IMR-90 (cell line): ENCODE results near the gene ITGB4. TPM values are rescaled to one million over a fixed set of nuclear protein-coding genes. Genes with fewer than 3 reads are reported as not detected.

Experiments
- ATAC-seq: fragments of 200-7000 bp; cut with Tn5 transposase; 2 replicates; pipeline ENCODE4 v1.9.1; 2020; ENCODE audit warnings: low read depth, mild to moderate bottlenecking, moderate library complexity
- BruUV-seq: library from RNA; stranded (reverse); fragments of 400-500 nt; replicated peaks from 2 replicates; lab custom pipeline; 2021; lab: Mats Ljungman, UMichigan
- CTCF ChIA-PET: fragments of 300-600 bp; formaldehyde crosslinking; extraction: SDS; loops from one replicate; lab custom pipeline; 2021; ENCODE audit warnings: antibody characterized with exemption; lab: Yijun Ruan, JAX
- POLR2A ChIA-PET: fragments of 300-600 bp; sonication (Branson Sonifier 250); formaldehyde crosslinking; loops from one replicate; lab custom pipeline; 2022; ENCODE audit warnings: antibody characterized with exemption; ENCODE audit not compliant: unreplicated experiment; lab: Charles Lee
- DNase-seq: peaks from one replicate; pipeline ENCODE4 v3.0.0; 2013
- H2AFZ ChIP-seq: replicated peaks from 2 replicates; pipeline ENCODE3; 2013; ENCODE audit warnings: low read length, mild to moderate bottlenecking; ENCODE audit not compliant: poor library complexity
- H2AK5ac ChIP-seq: 2 replicates; pipeline ENCODE4 v1.6.1; 2013; ENCODE audit warnings: low read depth, low read length, inconsistent platforms
- H2AK9ac ChIP-seq: replicated peaks from 2 replicates; pipeline ENCODE3; 2013; ENCODE audit warnings: mild to moderate bottlenecking, low read depth, low read length, moderate library complexity; ENCODE audit not compliant: poor library complexity
- H2BK120ac ChIP-seq: 2 replicates; pipeline ENCODE4 v1.6.1; 2013; ENCODE audit warnings: low read depth, low read length, inconsistent platforms
- H2BK15ac ChIP-seq: 3 replicates; pipeline ENCODE4 v1.6.1; 2013; ENCODE audit warnings: low read depth, low read length, inconsistent platforms
- H2BK20ac ChIP-seq: 2 replicates; pipeline ENCODE4 v1.6.1; 2013; ENCODE audit warnings: low read depth, mild to moderate bottlenecking, inconsistent platforms, low read length, moderate library complexity
- H2BK5ac ChIP-seq: 2 replicates; pipeline ENCODE4 v1.6.1; 2013; ENCODE audit warnings: mild to moderate bottlenecking, low read depth, low read length, inconsistent platforms; ENCODE audit not compliant: poor library complexity, severe bottlenecking
- H3K14ac ChIP-seq: replicated peaks from 2 replicates; pipeline ENCODE4 v1.6.1; 2013; ENCODE audit warnings: low read depth, low read length, inconsistent platforms
- H3K18ac ChIP-seq: 2 replicates; pipeline ENCODE4 v1.6.1; 2013; ENCODE audit warnings: low read depth, low read length, control low read depth
- H3K23ac ChIP-seq: 2 replicates; pipeline ENCODE4 v1.6.1; 2013; ENCODE audit warnings: low read depth, low read length, inconsistent platforms
- H3K27ac ChIP-seq: 2 replicates; pipeline ENCODE4 v1.5.1; 2013; ENCODE audit warnings: mild to moderate bottlenecking, control low read depth, low read length; ENCODE audit not compliant: insufficient read depth
- H3K27me3 ChIP-seq: 2 replicates; pipeline ENCODE4 v1.6.1; 2013; ENCODE audit warnings: low read length; ENCODE audit not compliant: control insufficient read depth, insufficient read depth
- H3K36me3 ChIP-seq: 2 replicates; pipeline ENCODE4 v1.6.1; 2013; ENCODE audit warnings: low read length, mixed read lengths; ENCODE audit not compliant: control insufficient read depth, insufficient read depth
- H3K4ac ChIP-seq: 2 replicates; pipeline ENCODE4 v1.6.1; 2013; ENCODE audit warnings: low read depth, low read length, inconsistent platforms
- H3K4me1 ChIP-seq: 2 replicates; pipeline ENCODE4 v1.6.1; 2013; ENCODE audit warnings: low read length, mixed read lengths; ENCODE audit not compliant: control insufficient read depth, insufficient read depth
- H3K4me2 ChIP-seq: 2 replicates; pipeline ENCODE4 v1.6.1; 2013; ENCODE audit warnings: low read depth, mild to moderate bottlenecking, control low read depth, low read length, moderate library complexity
- H3K4me3 ChIP-seq: 2 replicates; pipeline ENCODE4 v1.5.1; 2013; ENCODE audit warnings: low read depth, mild to moderate bottlenecking, control low read depth, low read length, moderate library complexity; ENCODE audit not compliant: insufficient read depth
- H3K56ac ChIP-seq: 2 replicates; pipeline ENCODE4 v1.6.1; 2013; ENCODE audit warnings: low read length, inconsistent platforms; ENCODE audit not compliant: insufficient read depth; ENCODE audit errors: extremely low read depth
- H3K79me1 ChIP-seq, 2 experiments: 2 replicates each; pipeline ENCODE4 v1.6.1; 2013; ENCODE audit warnings: low read length in 2 of 2, inconsistent platforms in 1 of 2, low read depth in 1 of 2
- H3K9ac ChIP-seq: 2 replicates; pipeline ENCODE4 v1.6.1; 2013; ENCODE audit warnings: low read depth, low read length, control low read depth
- H3K9me1 ChIP-seq: 2 replicates; pipeline ENCODE4 v1.6.1; 2013; ENCODE audit warnings: low read length, inconsistent platforms; ENCODE audit not compliant: insufficient read depth
- H3K9me3 ChIP-seq: 2 replicates; pipeline ENCODE4 v1.6.1; 2013; ENCODE audit warnings: low read length; ENCODE audit not compliant: control insufficient read depth, insufficient read depth
- H4K20me1 ChIP-seq: 2 replicates; pipeline ENCODE4 v1.6.1; 2013; ENCODE audit warnings: low read length, inconsistent platforms; ENCODE audit not compliant: insufficient read depth
- H4K5ac ChIP-seq: 2 replicates; pipeline ENCODE4 v1.6.1; 2013; ENCODE audit warnings: mild to moderate bottlenecking, low read depth, low read length, control low read depth
- H4K8ac ChIP-seq, 2 experiments: 2 replicates each; pipeline ENCODE4 v1.6.1; 2013; ENCODE audit warnings: low read depth in 2 of 2, low read length in 2 of 2, control low read depth in 1 of 2, inconsistent platforms in 1 of 2
- H4K91ac ChIP-seq: 2 replicates; pipeline ENCODE4 v1.6.1; 2013; ENCODE audit warnings: low read depth, low read length, inconsistent platforms; ENCODE audit not compliant: insufficient read depth
- CEBPB ChIP-seq: IDR thresholded peaks from 2 replicates; pipeline ENCODE4 v1.6.1; 2012; ENCODE audit warnings: low read depth, low read length, improper control_type of control experiment
- CHD1 ChIP-seq: IDR thresholded peaks from 2 replicates; pipeline ENCODE4 v1.6.1; 2012; ENCODE audit warnings: low read depth, low read length, improper control_type of control experiment
- FOS ChIP-seq: fragments of 150-350 bp; IDR thresholded peaks from 2 replicates; pipeline ENCODE4 v1.6.1; 2016; ENCODE audit warnings: low read depth, low read length
- MAFK ChIP-seq: IDR thresholded peaks from 2 replicates; pipeline ENCODE4 v1.6.1; 2012; ENCODE audit warnings: low read depth, low read length, improper control_type of control experiment
- MAZ ChIP-seq: IDR thresholded peaks from 2 replicates; pipeline ENCODE4 v1.6.1; 2012; ENCODE audit warnings: low read depth, mild to moderate bottlenecking, low read length, improper control_type of control experiment, moderate library complexity, borderline replicate concordance
- POLR2A ChIP-seq: IDR thresholded peaks from 2 replicates; pipeline ENCODE4 v1.6.1; 2012; ENCODE audit warnings: mild to moderate bottlenecking, low read depth, low read length
- RAD21 ChIP-seq: IDR thresholded peaks from 2 replicates; pipeline ENCODE4 v1.6.1; 2012; ENCODE audit warnings: low read length, improper control_type of control experiment
- RCOR1 ChIP-seq: IDR thresholded peaks from 2 replicates; pipeline ENCODE4 v1.6.1; 2012; ENCODE audit warnings: mild to moderate bottlenecking, low read length, improper control_type of control experiment; ENCODE audit not compliant: insufficient replicate concordance
- RFX5 ChIP-seq: IDR thresholded peaks from 2 replicates; pipeline ENCODE4 v1.8.0; 2012; ENCODE audit warnings: low read depth, mild to moderate bottlenecking, low read length, moderate library complexity
- SMC3 ChIP-seq: fragments of 150-350 bp; IDR thresholded peaks from 2 replicates; pipeline ENCODE4 v1.6.1; 2016; ENCODE audit warnings: low read depth, mild to moderate bottlenecking, antibody characterized with exemption, low read length, moderate library complexity
- WGBS, 2 experiments: methylation state at CpG; one replicate each; pipeline versions ENCODE4 v1.1.5 to v1.1.7; 2013; ENCODE audit warnings: missing lambda C conversion rate in 2 of 2; ENCODE audit not compliant: insufficient read length in 1 of 2; ENCODE audit errors: extremely low coverage in 2 of 2; 5-methylcytosine and 5-hydroxymethylcytosine counted together
- dilution Hi-C: fragments of 300-500 bp; cut with HindIII; formaldehyde crosslinking; loops from one replicate; pipeline ENCODE4 v1.14.3; 2018; ENCODE audit warnings: low sequenced_read_pairs; ENCODE audit not compliant: unreplicated experiment
- in situ Hi-C: fragments of 300-500 bp; cut with MboI; formaldehyde crosslinking; loops from 3 replicates; pipeline ENCODE4 v1.14.3; 2019; ENCODE audit warnings: low sequenced_read_pairs, inconsistent platforms, mixed read lengths
- intact Hi-C: fragments of 100-400 bp; cut with micrococcal nuclease; formaldehyde crosslinking; loops from 2 replicates; pipeline ENCODE4 v1.10.0; 2022
- polyA plus RNA-seq, 3 experiments: library from polyadenylated mRNA; depleted of rRNA; stranded (reverse); fragments of >200 nt; gene quantifications; 2 replicates each; pipeline ENCODE4 v1.2.3, GENCODE V29; 2012; ENCODE audit warnings: low replicate concordance in 1 of 3
- total RNA-seq: library from RNA; depleted of rRNA; stranded (reverse); fragments of >200 nt; gene quantifications from 2 replicates; pipeline ENCODE4 v1.2.3, GENCODE V29; 2012
- TF ChIP-seq, protein P1 (sequence below): conservative IDR thresholded peaks from 2 replicates; pipeline ENCODE4 v1.5.1; 2012; ENCODE audit warnings: mild to moderate bottlenecking, low read depth, low read length, improper control_type of control experiment
- TF ChIP-seq, protein P2 (sequence below): fragments of 150-350 bp; IDR thresholded peaks from 2 replicates; pipeline ENCODE4 v1.6.1; 2016; ENCODE audit warnings: low read depth, mild to moderate bottlenecking, low read length, moderate library complexity, borderline replicate concordance
- TF ChIP-seq, protein P3 (sequence below): fragments of 150-350 bp; IDR thresholded peaks from 2 replicates; pipeline ENCODE4 v1.6.1; 2017; ENCODE audit warnings: mild to moderate bottlenecking, antibody characterized with exemption, low read length, low read depth

ITGB4 gene
- total and polyA plus RNA-seq, 2 of the 4 experiments (the other 2 are of a cell fraction) = under 0.01 to 0.27 TPM

DNA sequence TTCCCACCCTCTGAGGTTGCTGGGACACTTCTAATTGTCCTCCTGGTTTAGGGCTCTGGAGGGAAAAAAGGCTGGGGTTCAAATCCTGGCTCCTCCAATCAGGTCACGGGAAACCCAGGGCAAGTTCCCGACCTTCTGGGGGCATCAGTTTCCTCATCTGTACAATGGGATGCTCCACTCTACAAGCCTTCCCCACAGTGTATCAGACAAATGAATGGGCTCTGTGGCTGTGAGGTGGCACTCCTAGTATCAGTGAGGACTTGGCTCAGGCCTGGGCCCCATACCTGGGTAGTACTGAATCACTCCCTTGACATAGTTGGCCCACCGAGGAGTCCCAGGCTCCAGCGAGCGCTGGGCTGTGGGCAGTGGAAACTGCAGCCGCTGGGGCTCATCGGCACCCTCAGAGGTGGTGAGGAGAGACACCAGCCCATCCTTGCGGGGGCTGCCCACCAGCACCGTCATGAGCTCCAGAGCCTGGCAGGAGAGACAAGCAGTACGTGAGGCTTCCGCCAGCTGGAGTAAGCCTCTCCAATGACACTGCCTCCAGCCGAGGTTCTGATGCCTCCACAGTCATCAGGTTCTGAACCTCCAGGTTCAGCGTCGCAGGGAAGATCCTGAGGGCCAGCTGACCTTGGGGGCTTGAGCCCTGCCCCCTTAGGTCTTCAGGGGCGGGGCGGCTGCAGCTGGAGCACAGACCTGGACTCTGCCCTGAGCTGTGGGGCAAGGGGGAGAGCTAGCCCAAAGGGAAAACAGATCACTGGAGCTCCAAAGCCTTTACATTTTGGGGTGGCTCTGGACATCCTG, 42.6 kb downstream of the ITGB4 start:
- Histone ChIP-seq H2BK5ac (no peak overlapping the region), H4K5ac (no peak overlapping the region), H4K20me1 (no peaks in the 10 kb centered on the region), H3K56ac (peak overlapping the region; percentile 28; the same call in 1 of the 2 replicates), H3K27ac (no peak overlapping the region; the same call in 1 of the 2 replicates), H3K4me2 (peak overlapping the region; percentile 84), H3K14ac (peak overlapping the region; percentile 87), H3K4me3 (peak overlapping the region; percentile 55), H3K9me1 (peaks cover 10% of the 10 kb centered on the region; the same call in 1 of the 2 replicates), H3K79me1 (peaks cover 5 to 12% of the 10 kb centered on the region in 2 experiments; a peak in 3 of 4 replicates), H3K4me1 (peaks cover 7% of the 10 kb centered on the region), H3K18ac (no peak overlapping the region), H3K27me3 (no peaks in the 10 kb centered on the region), H2AK5ac (peak overlapping the region; percentile 66; the same call in 1 of the 2 replicates), H3K9me3 (no peaks in the 10 kb centered on the region), H2BK120ac (0 out of 2 replicates have a peak overlapping the region, but pooled peaks have one; percentile 11), H4K8ac (peak overlapping the region; percentile 25 to 83; a peak in 3 of 4 replicates), H2AK9ac (peak overlapping the region; percentile 94), H3K36me3 (no peaks in the 10 kb centered on the region), H2AFZ (peak overlapping the region; percentile 95), H2BK15ac (no peak overlapping the region), H3K9ac (peak overlapping the region; percentile 62), H3K4ac (peak overlapping the region; percentile 64; the same call in 1 of the 2 replicates), H2BK20ac (no peak overlapping the region), H3K23ac (peak overlapping the region; percentile 13; the same call in 1 of the 2 replicates), H4K91ac (peak overlapping the region; percentile 17; the same call in 1 of the 2 replicates)
- WGBS, 2 experiments = 46% methylated on average over 7 of the region's 16 CpGs; no CpG with 5 or more reads in 1 of the 2 experiments
- BruUV-seq = no TSS peak
- ATAC-seq (no peak), DNase-seq (no peak)
- POLR2A ChIA-PET = no interaction called here
- dilution Hi-C loops = no loop called here
- intact Hi-C loops = no loop called here
- CTCF ChIA-PET = interaction anchor here (1.0 to 2.1 kb wide), 5 partner anchors 10 to 110 kb away, joined by 3 to 13 read pairs (median 4); no protein-coding TSS in a partner anchor
- in situ Hi-C loops = no loop called here
- no peak for TF ChIP-seq CHD1
- TF ChIP-seq, protein P1, sequence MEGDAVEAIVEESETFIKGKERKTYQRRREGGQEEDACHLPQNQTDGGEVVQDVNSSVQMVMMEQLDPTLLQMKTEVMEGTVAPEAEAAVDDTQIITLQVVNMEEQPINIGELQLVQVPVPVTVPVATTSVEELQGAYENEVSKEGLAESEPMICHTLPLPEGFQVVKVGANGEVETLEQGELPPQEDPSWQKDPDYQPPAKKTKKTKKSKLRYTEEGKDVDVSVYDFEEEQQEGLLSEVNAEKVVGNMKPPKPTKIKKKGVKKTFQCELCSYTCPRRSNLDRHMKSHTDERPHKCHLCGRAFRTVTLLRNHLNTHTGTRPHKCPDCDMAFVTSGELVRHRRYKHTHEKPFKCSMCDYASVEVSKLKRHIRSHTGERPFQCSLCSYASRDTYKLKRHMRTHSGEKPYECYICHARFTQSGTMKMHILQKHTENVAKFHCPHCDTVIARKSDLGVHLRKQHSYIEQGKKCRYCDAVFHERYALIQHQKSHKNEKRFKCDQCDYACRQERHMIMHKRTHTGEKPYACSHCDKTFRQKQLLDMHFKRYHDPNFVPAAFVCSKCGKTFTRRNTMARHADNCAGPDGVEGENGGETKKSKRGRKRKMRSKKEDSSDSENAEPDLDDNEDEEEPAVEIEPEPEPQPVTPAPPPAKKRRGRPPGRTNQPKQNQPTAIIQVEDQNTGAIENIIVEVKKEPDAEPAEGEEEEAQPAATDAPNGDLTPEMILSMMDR = no peak
- TF ChIP-seq RCOR1 = no peak
- TF ChIP-seq POLR2A = no peak
- TF ChIP-seq, protein P2, sequence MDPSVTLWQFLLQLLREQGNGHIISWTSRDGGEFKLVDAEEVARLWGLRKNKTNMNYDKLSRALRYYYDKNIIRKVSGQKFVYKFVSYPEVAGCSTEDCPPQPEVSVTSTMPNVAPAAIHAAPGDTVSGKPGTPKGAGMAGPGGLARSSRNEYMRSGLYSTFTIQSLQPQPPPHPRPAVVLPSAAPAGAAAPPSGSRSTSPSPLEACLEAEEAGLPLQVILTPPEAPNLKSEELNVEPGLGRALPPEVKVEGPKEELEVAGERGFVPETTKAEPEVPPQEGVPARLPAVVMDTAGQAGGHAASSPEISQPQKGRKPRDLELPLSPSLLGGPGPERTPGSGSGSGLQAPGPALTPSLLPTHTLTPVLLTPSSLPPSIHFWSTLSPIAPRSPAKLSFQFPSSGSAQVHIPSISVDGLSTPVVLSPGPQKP = no peak
- TF ChIP-seq CEBPB = no peak
- TF ChIP-seq MAFK = no peak
- TF ChIP-seq SMC3 = no peak
- TF ChIP-seq, protein P3, sequence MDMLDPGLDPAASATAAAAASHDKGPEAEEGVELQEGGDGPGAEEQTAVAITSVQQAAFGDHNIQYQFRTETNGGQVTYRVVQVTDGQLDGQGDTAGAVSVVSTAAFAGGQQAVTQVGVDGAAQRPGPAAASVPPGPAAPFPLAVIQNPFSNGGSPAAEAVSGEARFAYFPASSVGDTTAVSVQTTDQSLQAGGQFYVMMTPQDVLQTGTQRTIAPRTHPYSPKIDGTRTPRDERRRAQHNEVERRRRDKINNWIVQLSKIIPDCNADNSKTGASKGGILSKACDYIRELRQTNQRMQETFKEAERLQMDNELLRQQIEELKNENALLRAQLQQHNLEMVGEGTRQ = no peak
- TF ChIP-seq FOS = no peak
- no peak for TF ChIP-seq RAD21
- TF ChIP-seq RFX5 = no peak
- no peak for TF ChIP-seq MAZ
